NCI-H2081 treated with DMSO at 0.1 percent for 48 hours (cell line): Measurements from ENCODE around the gene MYO1C.
"Not testable (repeated sequence)": the region's sequence is repeated elsewhere in the genome, so short reads cannot be mapped to it uniquely, and the experiment has no call there.

Experiments used
- DNase-seq: peaks from one replicate; lab custom pipeline; 2025; lab: John Stamatoyannopoulos, UW

Gene MYO1C

GRCh38 chr17:1423456-1424135 is 68.9 kb downstream of the MYO1C start:
- no peak for DNase-seq

- DNase-seq = no peak
Observed at GRCh38 chr17:1422885-1423284, 69.6 kb downstream of the MYO1C start.

- no peak for DNase-seq
Observed at GRCh38 chr17:1421470-1421869, 71.0 kb downstream of the MYO1C start.

GRCh38 chr17:1420981-1421380 is 71.5 kb downstream of the MYO1C start:
- no peak for DNase-seq

- DNase-seq = no peak
Observed at GRCh38 chr17:1420163-1420562, 72.3 kb downstream of the MYO1C start.

- DNase-seq = not testable (repeated sequence)
Observed at GRCh38 chr17:1418476-1418875, 74.0 kb downstream of the MYO1C start.

GRCh38 chr17:1416414-1416813 is 76.1 kb downstream of the MYO1C start:
- no peak for DNase-seq

GRCh38 chr17:1414634-1415033 is 77.9 kb downstream of the MYO1C start:
- no peak for DNase-seq
